Lower lobe of right lung (tissue), 2 donors: ENCODE measurements around the gene CEP192. TPM values are rescaled to one million over a fixed set of nuclear protein-coding genes. Genes with fewer than 3 reads are reported as not detected.

Experiments used
- ATAC-seq, 2 donors: fragments of 200-7000 bp; cut with Tn5 transposase; one replicate each; pipeline ENCODE4 v1.9.1; 2020 to 2022; ENCODE audit warnings: mild to moderate bottlenecking in 2 of 2, moderate library complexity in 2 of 2
- DNase-seq: peaks from one replicate; pipeline ENCODE4 v3.0.0-alpha.2; 2020
- H3K27ac ChIP-seq: fragments of 200-600 bp; one replicate; pipeline ENCODE4 v1.8.0; 2022
- H3K27me3 ChIP-seq: fragments of 200-600 bp; one replicate; pipeline ENCODE4 v1.8.0; 2022; ENCODE audit warnings: low read depth
- H3K36me3 ChIP-seq: fragments of 200-600 bp; one replicate; pipeline ENCODE4 v1.8.0; 2022; ENCODE audit warnings: mild to moderate bottlenecking
- H3K4me1 ChIP-seq: fragments of 200-600 bp; one replicate; pipeline ENCODE4 v1.8.0; 2022
- H3K4me3 ChIP-seq: fragments of 200-600 bp; one replicate; pipeline ENCODE4 v1.8.0; 2022; ENCODE audit warnings: mild to moderate bottlenecking
- H3K9me3 ChIP-seq: fragments of 200-600 bp; one replicate; pipeline ENCODE4 v1.8.0; 2022
- intact Hi-C: fragments of 100-400 bp; cut with DNase I; formaldehyde crosslinking; loops from one replicate; pipeline ENCODE4 v1.11.0; 2022
- total RNA-seq: library from RNA; stranded (reverse); fragmentation: NEBNext Ultra II Directional; extraction: Animal tissue kit (Norgen Biotek cat#: 25700); gene quantifications from one replicate; pipeline ENCODE4 v1.2.1, GENCODE V29; 2021
- TF ChIP-seq, protein P1 (sequence below): fragments of 200-600 bp; IDR thresholded peaks from one replicate; pipeline ENCODE4 v1.8.0; 2022; ENCODE audit warnings: antibody characterized with exemption, mild to moderate bottlenecking
- donor health status: DM: no; HTN: yes; CAD: no; lungs with severe emphysema.

Gene CEP192
- total RNA-seq, 1 donor from 2014 or later = 29.1 TPM

DNA sequence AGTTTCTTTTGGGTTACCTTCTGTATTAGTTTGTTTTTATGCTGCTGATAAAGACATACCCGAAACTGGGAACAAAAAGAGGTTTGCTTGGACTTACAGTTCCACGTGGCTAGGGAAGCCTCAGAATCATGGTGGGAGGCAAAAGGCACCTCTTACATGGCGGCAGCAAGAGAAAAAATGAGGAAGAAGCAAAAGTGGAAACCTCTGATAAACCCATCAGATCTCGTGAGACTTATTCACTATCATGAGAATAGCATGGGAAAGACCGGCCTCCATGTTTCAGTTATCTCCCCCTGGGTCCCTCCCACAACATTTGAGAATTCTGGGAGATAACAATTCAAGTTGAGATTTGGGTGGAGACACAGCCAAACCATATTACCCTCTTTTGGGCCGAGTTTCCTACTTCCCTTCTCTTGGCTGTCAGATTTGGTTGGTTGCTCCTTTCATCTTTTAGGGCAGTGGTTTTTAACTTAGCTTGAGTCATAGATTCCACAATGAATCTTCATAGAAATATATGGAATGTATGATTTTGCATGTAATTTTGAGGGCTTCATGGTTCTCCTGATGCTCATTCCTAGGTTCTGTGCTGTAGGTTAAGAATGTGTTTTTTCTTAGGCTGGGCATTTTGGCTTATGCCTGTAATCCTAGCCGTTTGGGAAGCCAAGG, 44.2 kb downstream of the CEP192 start:
- TF ChIP-seq, protein P1, sequence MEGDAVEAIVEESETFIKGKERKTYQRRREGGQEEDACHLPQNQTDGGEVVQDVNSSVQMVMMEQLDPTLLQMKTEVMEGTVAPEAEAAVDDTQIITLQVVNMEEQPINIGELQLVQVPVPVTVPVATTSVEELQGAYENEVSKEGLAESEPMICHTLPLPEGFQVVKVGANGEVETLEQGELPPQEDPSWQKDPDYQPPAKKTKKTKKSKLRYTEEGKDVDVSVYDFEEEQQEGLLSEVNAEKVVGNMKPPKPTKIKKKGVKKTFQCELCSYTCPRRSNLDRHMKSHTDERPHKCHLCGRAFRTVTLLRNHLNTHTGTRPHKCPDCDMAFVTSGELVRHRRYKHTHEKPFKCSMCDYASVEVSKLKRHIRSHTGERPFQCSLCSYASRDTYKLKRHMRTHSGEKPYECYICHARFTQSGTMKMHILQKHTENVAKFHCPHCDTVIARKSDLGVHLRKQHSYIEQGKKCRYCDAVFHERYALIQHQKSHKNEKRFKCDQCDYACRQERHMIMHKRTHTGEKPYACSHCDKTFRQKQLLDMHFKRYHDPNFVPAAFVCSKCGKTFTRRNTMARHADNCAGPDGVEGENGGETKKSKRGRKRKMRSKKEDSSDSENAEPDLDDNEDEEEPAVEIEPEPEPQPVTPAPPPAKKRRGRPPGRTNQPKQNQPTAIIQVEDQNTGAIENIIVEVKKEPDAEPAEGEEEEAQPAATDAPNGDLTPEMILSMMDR = no peak
- intact Hi-C loops = no loop called here
- no peak for ATAC-seq
- Histone ChIP-seq H3K4me3 (no peak overlapping the region), H3K9me3 (no peaks in the 10 kb centered on the region), H3K4me1 (no peaks in the 10 kb centered on the region), H3K27ac (no peak overlapping the region), H3K36me3 (peaks cover 49% of the 10 kb centered on the region), H3K27me3 (no peaks in the 10 kb centered on the region)
- DNase-seq = no peak

DNA sequence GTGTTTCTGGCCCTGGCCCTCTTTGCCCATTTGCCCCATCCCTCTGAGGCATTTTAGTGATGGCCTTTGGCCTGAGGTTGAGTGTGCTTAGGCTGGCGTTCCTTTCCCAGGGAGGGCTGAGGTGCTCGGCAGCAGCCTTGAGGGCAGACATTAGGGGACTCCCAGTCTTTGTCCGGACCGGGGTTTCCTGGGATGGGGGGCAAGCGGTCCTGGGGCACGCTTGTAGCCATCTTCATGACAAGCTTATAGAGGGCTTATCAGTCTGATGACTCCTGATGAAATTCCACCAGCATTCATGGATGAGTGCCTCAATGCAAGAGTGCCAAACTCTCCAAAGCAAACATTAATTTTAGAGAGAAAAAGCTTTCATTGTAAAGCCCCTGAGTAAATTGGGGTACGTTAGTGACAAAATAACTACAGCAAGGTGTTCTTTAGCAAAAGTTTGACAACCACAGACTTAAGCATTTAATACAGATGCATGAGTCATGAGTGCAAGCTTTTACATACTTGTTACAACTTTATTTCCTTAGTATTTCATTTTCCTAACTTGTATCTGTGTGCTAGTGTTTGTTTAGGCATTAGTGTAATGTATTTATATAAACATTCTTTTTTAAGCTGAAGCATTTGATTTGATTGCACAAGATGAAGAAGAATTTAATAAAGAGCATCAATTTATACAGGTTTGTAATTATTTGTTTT, 45.6 kb downstream of the CEP192 start:
- ATAC-seq = no peak
- H3K36me3 ChIP-seq = peaks cover 41% of the 10 kb centered on the region
- no peak for DNase-seq

DNA sequence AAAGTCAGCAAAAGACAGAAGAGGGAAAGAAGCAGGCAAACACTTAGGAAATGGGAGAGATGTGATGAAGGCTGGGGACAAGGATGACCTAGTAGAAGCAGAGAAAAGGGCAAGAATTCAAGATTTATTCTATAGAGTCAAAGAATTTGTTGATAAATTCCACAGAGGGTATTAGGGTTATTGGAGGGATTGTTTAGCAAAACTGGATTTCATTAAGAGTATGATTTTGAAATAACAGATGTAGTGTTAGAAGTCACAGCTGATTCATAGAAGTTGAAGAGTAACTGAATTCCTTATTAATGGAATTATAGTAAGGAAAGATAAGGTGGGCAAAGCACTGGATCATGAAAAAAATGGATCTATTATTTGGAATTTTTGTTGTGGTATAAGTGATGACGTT, 48.6 kb downstream of the CEP192 start:
- H3K36me3 ChIP-seq = peaks cover 38% of the 10 kb centered on the region
- no peak overlapping the region for H3K27ac ChIP-seq
- TF ChIP-seq, protein P1 = no peak
- H3K27me3 ChIP-seq = no peaks in the 10 kb centered on the region
- H3K4me1 ChIP-seq = no peaks in the 10 kb centered on the region
- ATAC-seq = no peak
- DNase-seq = no peak
- H3K9me3 ChIP-seq = no peaks in the 10 kb centered on the region
- no peak overlapping the region for H3K4me3 ChIP-seq
- intact Hi-C loops = no loop called here

More for the DNA sequence above, 45.6 kb downstream of the CEP192 start:
- no peak overlapping the region for H3K4me3 ChIP-seq
- no peaks in the 10 kb centered on the region for H3K27me3 ChIP-seq
- no peaks in the 10 kb centered on the region for H3K9me3 ChIP-seq
- TF ChIP-seq, protein P1 = no peak
- intact Hi-C loops = no loop called here
- no peaks in the 10 kb centered on the region for H3K4me1 ChIP-seq
- no peak overlapping the region for H3K27ac ChIP-seq

DNA sequence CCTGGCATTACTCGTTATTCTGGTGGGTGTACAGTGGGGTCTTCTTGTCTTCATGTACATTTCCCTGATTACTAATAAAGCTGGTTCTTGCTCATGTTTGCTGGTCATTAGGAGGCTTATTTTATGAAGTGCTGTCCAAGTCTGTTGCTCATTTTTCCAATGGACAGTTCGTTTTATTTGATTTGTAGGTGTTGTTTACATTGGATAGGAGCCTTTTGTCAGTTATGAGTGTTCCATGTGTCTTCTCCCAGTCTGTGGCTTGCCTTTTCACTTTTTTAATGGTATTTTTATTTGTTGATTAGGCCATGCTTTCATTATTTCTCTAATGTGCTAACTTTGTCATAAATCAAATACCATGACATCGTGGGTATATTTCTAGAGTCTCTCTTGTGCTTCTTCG, 51.9 kb downstream of the CEP192 start:
- intact Hi-C loops = no loop called here
- DNase-seq (no peak), ATAC-seq (no peak)
- H3K9me3 ChIP-seq = no peaks in the 10 kb centered on the region
- peaks cover 39% of the 10 kb centered on the region for H3K36me3 ChIP-seq
- H3K4me1 ChIP-seq = no peaks in the 10 kb centered on the region
- H3K27ac ChIP-seq = no peak overlapping the region
- H3K27me3 ChIP-seq = no peaks in the 10 kb centered on the region
- TF ChIP-seq, protein P1 = no peak
- no peak overlapping the region for H3K4me3 ChIP-seq

DNA sequence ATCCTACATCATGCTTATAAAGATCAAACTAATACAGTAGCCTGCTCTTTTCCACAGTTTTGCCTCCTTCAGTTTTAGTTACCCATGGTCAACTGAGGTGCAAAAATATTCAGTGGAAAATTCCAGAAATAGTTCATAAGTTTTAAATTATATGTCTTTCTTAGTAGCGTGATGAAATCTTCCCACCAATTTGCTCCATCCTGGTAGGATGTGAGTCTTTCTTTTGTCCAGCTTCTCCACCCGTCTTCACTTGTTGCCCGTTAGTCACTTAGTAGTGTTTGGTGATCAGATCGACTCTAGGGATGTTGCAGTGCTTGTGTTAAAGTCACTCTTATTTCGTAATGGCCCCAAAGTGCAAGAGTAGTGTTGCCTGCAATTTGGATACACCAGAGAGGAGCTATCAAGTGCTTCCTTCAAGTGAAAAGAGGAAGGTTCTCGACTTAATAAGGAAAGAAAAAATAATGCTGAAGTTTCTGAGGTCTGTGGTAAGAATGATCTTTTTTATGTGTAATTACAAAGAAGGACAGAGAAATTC, 57.0 kb downstream of the CEP192 start:
- H3K36me3 ChIP-seq = peaks cover 63% of the 10 kb centered on the region
- DNase-seq (no peak), ATAC-seq (no peak)
- intact Hi-C loops = no loop called here
- no peak overlapping the region for H3K27ac ChIP-seq
- TF ChIP-seq, protein P1 = no peak
- no peaks in the 10 kb centered on the region for H3K9me3 ChIP-seq
- no peaks in the 10 kb centered on the region for H3K27me3 ChIP-seq
- no peaks in the 10 kb centered on the region for H3K4me1 ChIP-seq
- H3K4me3 ChIP-seq = no peak overlapping the region
